Panc1 (cell line): ENCODE measurements around the gene KIF12.

Experiments used
- CTCF ChIP-seq: fragments of 450-650 bp; IDR thresholded peaks from 2 replicates; pipeline ENCODE4 v1.5.1; 2017; ENCODE audit warnings: mild to moderate bottlenecking
- POLR2AphosphoS5 ChIP-seq: IDR thresholded peaks from 2 replicates; pipeline ENCODE4 v1.6.1; 2012; ENCODE audit warnings: mild to moderate bottlenecking, low read depth, low read length, moderate library complexity
- REST ChIP-seq, 2 experiments: IDR thresholded peaks; 2 replicates each; pipeline ENCODE4 v1.6.1; 2011 to 2012; ENCODE audit warnings: low read depth in 2 of 2, control low read depth in 1 of 2, low read length in 1 of 2, mild to moderate bottlenecking in 1 of 2, moderate library complexity in 1 of 2; ENCODE audit not compliant: insufficient read depth in 1 of 2
- SIN3A ChIP-seq: IDR thresholded peaks from 2 replicates; pipeline ENCODE4 v1.6.1; 2012; ENCODE audit warnings: low read depth, mild to moderate bottlenecking, low read length, moderate library complexity, borderline replicate concordance; ENCODE audit not compliant: insufficient read depth
- TCF7L2 ChIP-seq: IDR thresholded peaks from 2 replicates; pipeline ENCODE4 v1.6.1; 2011; ENCODE audit warnings: mild to moderate bottlenecking, low read depth, low read length, inconsistent platforms

GRCh38 chr9:114047717-114048116 is 51.4 kb downstream of the KIF12 start:
- TF ChIP-seq CTCF: no peak; the same call in 1 of the 2 replicates
- no peak for TF ChIP-seq SIN3A
- TF ChIP-seq POLR2AphosphoS5: no peak
- no peak for TF ChIP-seq TCF7L2
- TF ChIP-seq REST (IDR thresholded peaks at IDR 0.05; ENCODE audit: insufficient read depth in 1 of 2, low read depth in 2 of 2, low read length in 1 of 2): no peak
